Panc1 (cell line): ENCODE measurements around the gene ARHGAP12.

ENCODE experiments used
- CTCF ChIP-seq: fragments of 450-650 bp; IDR thresholded peaks from 2 replicates; pipeline ENCODE4 v1.5.1; 2017; ENCODE audit warnings: mild to moderate bottlenecking
- TCF7L2 ChIP-seq: IDR thresholded peaks from 2 replicates; pipeline ENCODE4 v1.6.1; 2011; ENCODE audit warnings: mild to moderate bottlenecking, low read depth, low read length, inconsistent platforms

- TF ChIP-seq CTCF (no peak), TCF7L2 (no peak)
These were observed 172.4 kb downstream of the ARHGAP12 start for GRCh38 chr10:31756101-31756728.
